Suppressor macrophage treated with lipopolysaccharide for 4 hours (primary cell): Measurements from ENCODE around the gene CHRM5.

Experiments used
- DNase-seq: peaks from one replicate; pipeline ENCODE4 v3.0.0-alpha.2; 2020

Gene CHRM5

GRCh38 chr15:34102175-34102925 lies 134.1 kb downstream of the CHRM5 start:
- DNase-seq = no peak

- DNase-seq = no peak
Measured at GRCh38 chr15:34106423-34106822, 138.1 kb downstream of the CHRM5 start.

GRCh38 chr15:34107315-34107714 lies 139.0 kb downstream of the CHRM5 start:
- DNase-seq = no peak

- peak; percentile 53 for DNase-seq
Measured at GRCh38 chr15:34109797-34110663, 141.7 kb downstream of the CHRM5 start.

DNA sequence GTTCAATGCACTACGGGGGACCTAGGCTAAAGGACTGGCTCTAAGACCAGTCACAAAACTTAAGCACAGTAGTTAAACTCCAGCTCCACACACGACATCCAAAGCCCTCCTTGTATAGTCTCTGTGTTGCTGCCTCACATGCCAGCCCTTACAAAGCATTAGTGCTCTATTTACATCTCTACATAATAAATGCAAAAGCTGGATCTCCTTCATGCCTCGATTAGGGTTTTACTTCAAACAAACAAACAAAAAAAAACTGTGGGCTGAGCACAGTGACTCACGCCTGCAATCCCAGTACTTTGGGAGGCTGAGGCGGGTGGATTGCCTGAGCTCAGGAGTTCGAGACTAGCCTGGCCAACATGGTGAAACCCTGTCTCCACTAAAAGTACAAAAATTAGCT lies 143.2 kb downstream of the CHRM5 start:
- no peak for DNase-seq

GRCh38 chr15:34114215-34114614 lies 145.9 kb downstream of the CHRM5 start:
- DNase-seq = no peak

DNA sequence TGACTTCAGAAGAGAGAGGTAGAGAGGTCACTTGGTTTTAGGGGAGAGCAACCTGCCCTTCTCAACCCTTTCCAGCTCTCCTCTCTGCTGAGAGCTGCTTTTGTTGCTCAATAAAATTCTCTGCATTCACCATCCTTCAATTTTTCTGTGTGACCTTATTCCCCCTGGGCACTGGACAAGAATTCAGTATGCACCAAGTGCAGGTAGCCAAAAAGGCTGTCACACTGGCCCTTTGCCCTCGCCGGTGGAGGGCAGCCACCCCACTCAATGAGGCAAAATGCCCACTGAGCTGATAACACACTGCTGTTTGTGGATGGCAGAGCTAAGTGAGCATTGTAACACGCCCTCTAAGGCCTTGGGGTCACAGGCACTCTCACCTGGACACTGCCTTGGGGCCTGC lies 146.4 kb downstream of the CHRM5 start:
- no peak for DNase-seq

- DNase-seq = no peak
Measured at GRCh38 chr15:34116620-34117019, 148.3 kb downstream of the CHRM5 start.
